Left hindlimb (tissue), 1 donor: ENCODE measurements around the gene TCAF1.
"Not testable (repeated sequence)": the region's sequence is repeated elsewhere in the genome, so short reads cannot be mapped to it uniquely, and the experiment has no call there.

Experiments used
- DNase-seq: peaks from one replicate; pipeline ENCODE4 v3.0.0-alpha.2; 2018

TCAF1 gene

DNA sequence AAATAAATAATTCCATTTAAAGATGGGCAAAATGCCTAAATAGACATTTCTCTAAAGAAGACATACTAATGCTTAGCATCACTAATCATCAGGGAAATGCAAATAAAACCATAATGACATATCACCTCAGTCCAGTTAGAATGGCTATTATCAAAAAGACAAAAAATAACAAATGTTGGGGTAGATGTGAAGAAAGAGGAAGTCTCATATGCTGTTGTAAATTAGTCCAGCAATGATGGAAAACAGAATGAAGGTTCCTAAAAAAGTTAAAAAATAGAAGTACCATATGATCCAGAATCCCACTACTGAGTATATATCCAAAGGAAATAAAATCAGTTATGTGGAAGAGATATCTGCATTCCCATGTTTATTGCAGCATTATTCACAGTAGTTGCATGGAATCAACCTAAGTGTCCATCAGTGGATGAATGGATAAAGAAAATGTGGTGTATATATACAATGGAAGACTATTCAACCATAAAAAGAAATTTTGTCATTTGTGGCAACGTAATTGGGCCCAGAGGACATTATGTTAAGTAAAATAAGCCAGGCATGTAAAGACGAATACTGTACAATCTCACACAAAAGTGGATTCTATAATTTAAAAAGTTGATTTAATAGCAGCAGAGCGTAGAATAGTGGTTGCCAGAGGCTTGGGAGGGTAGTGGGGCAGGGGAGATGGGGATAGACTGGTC, 52.0 kb downstream of the TCAF1 start:
- DNase-seq, result no peak

DNA sequence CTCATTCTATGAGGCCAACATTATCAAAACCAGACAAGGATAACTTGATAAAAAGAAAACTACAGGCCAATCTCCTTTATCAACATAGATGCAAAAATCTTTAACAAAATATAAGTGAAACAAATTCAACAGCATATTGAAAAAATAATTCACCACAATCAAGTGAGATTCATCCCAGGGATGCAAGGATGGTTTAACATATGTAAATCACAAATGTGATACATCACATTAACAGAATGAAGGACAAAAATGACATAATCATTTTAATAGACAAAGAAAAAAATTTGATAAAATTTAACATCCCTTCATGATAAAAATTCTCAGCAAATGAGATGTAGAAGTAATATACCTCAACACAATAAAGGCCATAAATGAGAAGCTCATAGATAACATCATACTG, 53.8 kb downstream of the TCAF1 start:
- DNase-seq, result no peak

DNA sequence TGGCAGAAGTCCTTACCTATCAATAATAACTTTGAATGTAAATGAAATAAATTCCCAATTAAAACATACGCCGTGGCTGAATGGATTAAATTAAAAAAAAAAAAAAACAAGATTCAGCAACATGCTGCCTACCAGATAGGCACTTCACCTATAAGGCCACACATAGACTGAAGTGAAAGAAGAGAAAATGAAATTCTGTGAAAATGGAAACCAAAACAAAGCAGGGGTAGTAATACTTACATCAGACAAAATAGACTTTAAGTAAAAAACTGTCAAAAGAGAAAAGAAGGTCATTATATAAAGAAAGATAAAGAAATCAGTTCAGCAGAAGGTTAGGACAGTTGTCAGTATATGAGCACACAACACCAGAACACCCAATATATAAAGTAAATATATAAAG, 55.3 kb downstream of the TCAF1 start:
- no peak for DNase-seq

DNA sequence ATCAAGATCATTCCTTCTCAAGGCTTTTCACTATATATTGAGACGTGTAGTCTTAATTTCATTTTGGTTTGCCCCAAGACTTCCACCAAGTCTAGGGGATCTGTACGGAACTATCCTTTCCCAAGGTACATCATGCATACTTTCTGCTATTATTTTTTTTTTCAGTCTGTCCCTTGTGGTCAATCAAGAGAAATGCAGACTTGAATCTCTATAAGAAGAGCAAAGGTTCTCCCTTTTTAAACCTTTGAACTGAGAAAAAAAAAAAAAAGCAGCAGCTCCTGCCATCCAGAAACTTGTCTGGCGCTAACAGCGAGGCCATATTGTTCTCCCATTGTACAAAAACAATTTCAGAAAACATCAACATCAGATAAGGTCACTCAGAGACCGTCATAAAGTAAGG, 60.3 kb downstream of the TCAF1 start:
- not testable (repeated sequence) for DNase-seq

DNA sequence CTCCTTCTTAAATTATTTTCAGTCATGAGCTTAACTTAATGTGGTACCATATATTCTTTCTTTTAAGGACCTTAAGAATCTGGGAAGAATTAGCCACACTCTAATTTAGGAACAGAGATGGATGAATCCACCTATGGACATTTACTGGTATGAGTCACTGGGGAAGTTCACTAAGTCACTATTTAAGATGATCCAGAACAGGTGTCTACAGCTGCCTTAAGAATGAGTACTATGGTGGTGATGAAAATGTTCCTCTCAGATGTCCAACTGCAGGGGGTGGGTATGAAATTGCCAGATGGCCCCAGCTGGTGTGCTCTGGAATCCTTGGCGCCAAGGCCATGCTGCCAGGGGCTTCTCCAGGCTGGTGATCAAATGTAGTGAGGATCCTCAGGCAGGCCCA, 61.9 kb downstream of the TCAF1 start:
- not testable (repeated sequence) for DNase-seq

DNA sequence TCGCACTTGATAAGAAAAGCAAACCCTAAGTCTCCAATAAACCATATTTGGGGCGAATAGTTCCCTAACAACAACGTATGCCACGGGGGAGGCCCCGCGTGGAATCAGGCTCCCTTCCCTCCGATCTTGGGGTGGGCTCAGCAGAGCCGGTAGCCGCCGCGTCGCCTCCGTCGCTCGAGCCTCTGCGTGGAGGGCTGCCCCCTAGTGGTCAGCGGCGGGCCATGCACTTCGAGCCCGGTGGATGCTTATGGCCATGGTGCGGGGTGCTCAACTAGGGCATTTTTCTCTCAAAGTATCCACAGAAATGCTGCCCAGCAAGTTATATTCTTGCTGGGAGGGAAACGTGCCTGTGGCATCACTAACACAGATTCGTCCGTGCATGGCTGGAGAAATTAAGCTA, 64.8 kb downstream of the TCAF1 start:
- DNase-seq, result not testable (repeated sequence)

DNA sequence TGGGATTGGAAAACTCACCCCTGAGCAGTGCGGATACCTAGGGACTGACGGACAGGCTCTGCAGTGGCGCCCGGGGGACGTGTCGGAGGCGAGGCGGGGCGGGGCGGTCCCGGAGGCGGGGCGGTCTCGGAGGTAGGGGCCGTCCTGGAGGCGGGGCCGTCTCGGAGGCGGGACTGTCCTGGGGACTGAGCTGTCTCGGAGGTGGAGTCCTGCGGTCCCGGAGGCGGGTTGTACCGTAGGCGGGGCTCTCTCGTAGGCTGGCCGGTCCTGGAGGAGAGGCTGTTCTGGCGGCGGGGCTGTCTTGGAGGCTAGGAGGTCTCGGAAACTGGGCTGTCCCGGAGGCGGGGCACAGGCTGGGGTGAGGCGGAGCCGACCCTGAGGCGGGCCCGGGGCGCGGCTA, 65.4 kb downstream of the TCAF1 start:
- not testable (repeated sequence) for DNase-seq

DNA sequence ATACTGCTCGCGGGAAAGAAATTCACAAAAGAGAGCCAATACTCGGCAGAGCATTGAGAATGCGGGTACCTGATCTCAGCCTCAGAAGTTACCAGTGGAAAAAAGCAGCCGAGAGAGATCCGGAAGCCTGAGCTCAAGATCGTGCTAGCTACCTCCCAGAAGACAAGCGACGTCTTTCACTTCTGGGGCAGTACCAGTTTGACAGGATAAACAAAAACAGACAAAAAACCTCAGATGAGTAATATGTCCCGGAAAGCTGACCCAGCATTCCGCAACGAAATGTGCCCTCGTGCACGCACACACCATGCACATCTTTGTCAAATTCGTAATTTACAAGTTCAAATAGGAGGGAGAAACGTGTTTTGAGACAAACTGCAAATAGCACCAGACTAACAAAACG, 65.9 kb downstream of the TCAF1 start:
- not testable (repeated sequence) for DNase-seq

DNA sequence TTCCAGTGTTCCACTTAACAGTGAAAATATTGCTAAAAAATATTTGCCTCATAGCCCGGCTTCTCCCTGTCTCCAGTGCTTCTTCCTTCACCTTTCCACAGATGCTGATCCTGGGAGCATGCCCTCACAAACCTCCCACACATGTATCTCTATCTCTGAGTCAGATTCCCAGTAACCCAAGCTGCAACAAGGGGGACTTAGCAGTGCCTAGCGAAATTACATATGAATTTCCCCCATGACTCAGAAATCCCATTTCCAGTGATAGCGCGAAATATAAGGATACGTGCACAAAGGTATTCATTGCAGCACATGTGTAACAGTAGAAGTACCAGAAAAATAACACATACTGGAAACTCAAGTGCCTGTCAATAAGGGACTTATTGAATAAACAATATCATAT, 75.4 kb downstream of the TCAF1 start:
- not testable (repeated sequence) for DNase-seq

DNA sequence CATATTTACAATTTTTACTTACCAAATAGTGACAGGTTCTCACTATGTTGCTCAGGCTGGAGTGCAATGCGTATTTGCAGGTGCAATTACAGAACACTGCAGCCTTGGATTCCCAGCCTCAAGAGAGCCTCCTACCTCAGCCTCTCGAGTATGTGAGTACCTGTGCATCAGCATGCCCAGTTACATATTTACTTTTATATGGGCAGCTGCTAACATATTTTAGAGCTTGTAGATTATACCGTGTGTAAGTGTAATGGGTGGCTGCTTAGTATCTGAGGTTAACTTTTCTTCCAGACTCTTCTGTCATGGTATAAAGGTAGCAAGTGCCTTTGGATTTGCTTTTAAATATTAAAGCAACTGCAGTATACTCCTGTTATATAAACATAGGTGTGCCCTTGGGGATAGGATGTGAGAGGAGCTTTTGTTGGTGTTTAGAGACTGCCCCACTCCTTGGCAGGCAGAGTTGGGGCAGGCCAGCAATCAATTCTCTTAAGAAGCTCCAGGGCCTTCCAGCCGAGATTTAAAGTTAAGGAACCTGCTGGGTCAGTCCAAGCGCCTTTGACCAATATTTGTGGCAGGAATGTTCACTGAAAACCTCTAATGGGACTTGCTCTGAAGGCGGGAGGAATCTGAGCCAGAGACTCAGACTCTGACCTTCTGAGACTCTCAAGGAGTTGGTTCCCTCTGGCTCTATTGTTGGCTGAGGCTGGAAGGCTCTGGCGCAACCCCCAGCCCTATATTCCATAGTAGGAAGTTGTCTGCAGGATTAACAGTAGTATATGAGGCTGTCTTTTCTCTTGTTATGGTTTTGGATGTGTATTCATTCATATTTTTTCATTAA, 77.5 kb downstream of the TCAF1 start:
- DNase-seq, result not testable (repeated sequence)

DNA sequence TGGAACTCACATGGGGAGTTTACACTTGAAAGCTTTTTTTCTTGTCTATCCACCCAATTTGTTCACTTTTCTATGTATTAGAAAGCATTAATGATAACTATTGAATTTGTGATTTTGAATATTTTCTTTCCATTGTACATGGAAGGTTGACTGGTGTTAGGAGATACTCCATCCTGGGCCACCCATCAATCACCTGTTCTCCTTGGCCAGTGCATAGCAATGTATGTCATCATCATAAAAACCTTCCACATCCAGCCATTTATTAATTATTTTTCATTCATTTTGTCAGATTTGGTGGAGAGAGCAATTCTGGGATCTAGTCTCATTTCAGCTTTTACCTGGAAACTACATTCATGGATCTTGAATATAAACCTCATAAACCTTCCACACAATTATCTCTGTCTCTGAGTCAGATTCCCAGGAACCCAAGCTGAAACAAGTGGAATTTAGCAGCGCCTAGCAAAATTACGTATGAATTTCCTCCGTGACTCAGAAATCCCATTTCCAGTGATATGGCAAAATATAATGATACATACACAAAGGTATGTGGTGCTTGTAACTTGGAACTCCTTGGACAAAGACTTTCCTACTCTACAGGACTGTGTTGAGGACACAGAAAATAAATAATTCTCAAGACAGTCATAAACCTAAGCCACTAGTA, 78.2 kb downstream of the TCAF1 start:
- not testable (repeated sequence) for DNase-seq

DNA sequence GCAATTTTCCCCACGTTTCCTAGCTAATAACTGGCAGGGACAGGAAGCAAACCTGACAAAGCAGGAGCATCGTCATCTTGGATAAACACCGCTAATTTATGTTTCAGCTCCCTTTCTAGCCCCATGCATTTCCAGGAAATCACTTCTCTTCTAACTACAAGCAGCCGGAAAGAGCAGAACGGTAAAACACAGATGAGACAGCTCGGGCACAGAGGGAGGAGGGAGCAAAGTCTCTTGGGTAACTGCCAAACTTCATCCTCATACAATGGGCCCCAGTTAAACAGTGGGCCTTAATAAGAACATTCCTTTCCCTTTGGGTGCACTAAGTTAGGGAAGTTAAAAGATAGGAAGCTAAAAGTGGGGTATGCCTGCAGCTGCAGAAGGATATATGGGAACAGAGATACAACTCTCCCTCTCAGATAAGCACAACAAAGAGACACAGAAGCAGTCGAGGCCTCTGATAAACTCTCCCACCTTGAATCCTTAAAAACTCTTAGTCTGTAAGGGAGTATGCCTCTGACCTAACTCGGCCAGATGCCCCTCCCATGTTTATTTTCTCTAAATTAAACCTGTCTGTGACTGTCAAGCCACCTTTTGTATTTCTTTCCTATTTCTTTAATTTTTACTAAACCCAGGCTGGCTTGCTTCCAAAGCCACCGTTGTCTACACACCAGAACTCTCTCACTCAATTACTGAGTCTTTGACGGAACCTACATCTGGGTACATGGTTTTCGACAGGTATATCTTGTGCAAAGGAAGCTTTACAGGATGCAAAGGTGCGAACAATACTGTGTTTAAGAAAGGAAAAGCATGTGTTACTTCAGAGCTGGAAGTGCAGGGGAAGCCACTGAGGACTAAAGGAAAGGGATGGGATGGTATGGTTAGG, 80.3 kb downstream of the TCAF1 start:
- not testable (repeated sequence) for DNase-seq

DNA sequence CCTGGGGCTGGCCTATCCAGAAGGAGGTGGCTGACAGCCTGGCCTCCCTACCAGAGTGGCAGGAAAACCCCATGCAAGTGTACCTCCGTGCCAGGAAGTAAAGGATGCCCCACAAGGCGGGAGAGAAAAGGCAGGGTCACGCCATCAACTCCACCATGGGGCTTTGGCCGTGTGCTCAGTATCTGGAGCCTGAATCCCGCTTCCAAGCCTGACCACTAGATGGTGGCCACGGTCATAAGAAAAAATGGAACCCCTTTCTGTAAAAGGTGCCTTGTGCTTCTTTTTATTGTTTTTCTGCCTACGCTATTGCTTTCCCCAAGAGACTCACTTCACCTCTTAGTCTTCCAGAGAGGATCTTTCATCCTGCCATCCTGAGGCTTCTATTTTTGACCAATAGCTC, 84.1 kb downstream of the TCAF1 start:
- not testable (repeated sequence) for DNase-seq

DNA sequence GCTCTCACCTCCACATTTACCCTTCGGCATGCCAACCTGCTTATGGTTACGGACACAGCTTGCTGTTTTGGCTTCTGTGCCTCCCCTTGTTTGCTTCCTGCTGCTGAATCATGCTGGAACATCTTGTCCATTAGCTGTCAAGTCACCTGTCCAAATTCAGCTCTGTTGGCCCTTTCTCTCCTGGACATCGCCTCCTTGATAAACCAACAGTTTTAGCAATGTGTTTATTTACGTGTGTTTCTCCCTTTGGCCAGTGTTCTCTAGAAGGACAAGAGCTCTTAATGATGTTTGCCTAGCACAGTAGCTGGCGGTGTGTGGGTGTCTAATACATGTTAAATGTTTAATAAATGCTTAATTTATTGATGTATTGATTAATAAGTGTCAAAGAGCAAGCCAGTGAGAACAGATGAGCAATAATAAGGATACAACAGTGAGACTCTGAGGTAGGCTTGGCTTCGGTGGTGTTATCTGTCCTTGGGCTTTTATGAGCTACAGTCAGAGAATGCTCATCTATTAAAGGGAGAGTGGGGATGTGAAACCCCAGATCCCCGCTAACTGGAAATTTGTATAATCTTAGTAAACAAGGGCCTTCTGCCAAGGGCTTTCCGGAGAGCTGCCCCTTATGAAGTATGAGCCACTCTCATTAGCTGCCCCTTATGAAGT, 85.4 kb downstream of the TCAF1 start:
- not testable (repeated sequence) for DNase-seq

DNA sequence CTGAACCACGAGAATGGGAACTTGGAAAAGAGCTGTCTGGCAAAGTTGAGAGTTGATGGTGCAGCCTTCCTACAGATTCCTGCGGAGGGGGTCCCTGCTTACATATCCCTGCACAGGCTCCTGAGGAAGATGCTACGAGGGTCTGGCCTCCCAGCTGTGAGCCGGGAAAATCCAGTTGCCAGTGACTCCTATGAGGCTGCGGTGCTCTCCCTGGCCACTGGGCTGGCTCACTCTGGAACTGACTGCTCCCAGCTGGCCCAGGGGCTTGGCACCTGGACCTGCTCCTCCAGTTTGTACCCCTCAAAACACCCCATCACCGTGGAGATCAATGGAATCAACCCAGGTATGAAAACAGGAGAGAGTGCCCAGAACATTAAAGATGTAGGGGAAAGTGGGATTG, 91.3 kb downstream of the TCAF1 start:
- DNase-seq, result not testable (repeated sequence)

DNA sequence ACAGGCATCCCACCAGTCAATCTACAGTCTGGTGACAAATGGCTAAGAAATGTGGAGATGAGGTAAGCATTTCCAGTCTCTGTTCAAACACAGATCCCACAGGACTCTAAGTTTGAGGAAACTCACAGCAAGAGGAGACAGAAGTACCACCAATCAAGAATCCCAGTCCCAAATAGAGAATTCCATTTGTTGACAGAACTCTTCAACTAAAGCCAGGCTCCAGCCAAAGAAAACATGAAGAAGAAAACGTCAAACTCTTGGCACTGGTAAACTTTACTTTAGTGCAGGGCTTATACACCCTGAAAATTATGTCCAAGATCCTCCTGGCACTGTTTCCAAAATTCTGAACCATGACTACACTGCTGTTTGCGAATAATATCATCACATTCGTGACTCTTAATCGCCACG, 95.3 kb downstream of the TCAF1 start:
- DNase-seq, result not testable (repeated sequence)
